Middle frontal gyrus (tissue), 1 donor: Measurements from ENCODE around the gene LRGUK.

Experiments
- DNase-seq: peaks from one replicate; pipeline ENCODE4 v3.0.0-alpha.2; 2015; ENCODE audit warnings: low spot score; ENCODE audit errors: extremely low spot score

Gene LRGUK

GRCh38 chr7:134300988-134301387 lies 173.8 kb downstream of the LRGUK start:
- DNase-seq = no peak

- no peak for DNase-seq
Observed at GRCh38 chr7:134301592-134301991, 174.5 kb downstream of the LRGUK start.

GRCh38 chr7:134302120-134302519 lies 175.0 kb downstream of the LRGUK start:
- no peak for DNase-seq

- DNase-seq = no peak
Observed at GRCh38 chr7:134307320-134307719, 180.2 kb downstream of the LRGUK start.

- no peak for DNase-seq
Observed at GRCh38 chr7:134308548-134308947, 181.4 kb downstream of the LRGUK start.

GRCh38 chr7:134311807-134312206 lies 184.7 kb downstream of the LRGUK start:
- no peak for DNase-seq

- DNase-seq = no peak
Observed at GRCh38 chr7:134312717-134313116, 185.6 kb downstream of the LRGUK start.

GRCh38 chr7:134313543-134313942 lies 186.4 kb downstream of the LRGUK start:
- DNase-seq = no peak
